GM12878 (cell line): ENCODE results near the gene BORCS6. TPM values are rescaled to one million over a fixed set of nuclear protein-coding genes. Genes with fewer than 3 reads are reported as not detected.

Experiments
- ASH2L ChIP-seq: fragments of 300-600, 200-600 bp; sonication (generic); IDR thresholded peaks from 2 replicates; pipeline ENCODE4 v1.6.1; 2017; ENCODE audit warnings: low read depth, mild to moderate bottlenecking, borderline replicate concordance
- BACH1 ChIP-seq: fragments of 450-650 bp; IDR thresholded peaks from 2 replicates; pipeline ENCODE4 v1.6.1; 2017; ENCODE audit warnings: mild to moderate bottlenecking, borderline replicate concordance
- BCL11A ChIP-seq: IDR thresholded peaks from 2 replicates; pipeline ENCODE4 v1.6.1; 2011; ENCODE audit warnings: low read depth, low read length
- CBFB ChIP-seq: IDR thresholded peaks from 2 replicates; pipeline ENCODE4 v1.6.1; 2016; ENCODE audit warnings: antibody characterized with exemption, low read depth
- CREB1 ChIP-seq: IDR thresholded peaks from 2 replicates; pipeline ENCODE4 v1.6.1; 2012; ENCODE audit warnings: low read depth, mild to moderate bottlenecking, inconsistent platforms
- ETV6 ChIP-seq, 2 experiments: fragments of 450-650 bp in 1 of 2; IDR thresholded peaks in 1 of 2; conservative IDR thresholded peaks in 1 of 2; 2 replicates each; pipeline ENCODE4 v1.6.1; 2014; ENCODE audit warnings: antibody characterized with exemption in 1 of 2, borderline replicate concordance in 1 of 2, low read depth in 1 of 2, mild to moderate bottlenecking in 1 of 2, moderate library complexity in 1 of 2
- KAT2A ChIP-seq: conservative IDR thresholded peaks from 2 replicates; pipeline ENCODE4 v1.6.1; 2011; ENCODE audit warnings: low read depth, low read length; ENCODE audit not compliant: control insufficient read depth
- KLF5 ChIP-seq: fragments of 450-650 bp; IDR thresholded peaks from 2 replicates; pipeline ENCODE4 v1.6.1; 2014; ENCODE audit warnings: mild to moderate bottlenecking; ENCODE audit not compliant: partially characterized antibody
- MEF2B ChIP-seq: fragments of 450-650 bp; IDR thresholded peaks from 2 replicates; pipeline ENCODE4 v1.6.1; 2018; ENCODE audit warnings: mild to moderate bottlenecking, moderate library complexity; ENCODE audit not compliant: partially characterized antibody, poor library complexity, severe bottlenecking
- MTA2 ChIP-seq: fragments of 450-650 bp; IDR thresholded peaks from 2 replicates; pipeline ENCODE4 v1.6.1; 2016; ENCODE audit warnings: low read depth, mild to moderate bottlenecking, moderate library complexity
- MTA3 ChIP-seq: IDR thresholded peaks from 2 replicates; pipeline ENCODE4 v1.6.1; 2012; ENCODE audit warnings: low read length, inconsistent platforms, borderline replicate concordance
- POLR2A ChIP-seq: IDR thresholded peaks from 2 replicates; pipeline ENCODE4 v1.6.1; 2011; ENCODE audit warnings: low read depth, mild to moderate bottlenecking, low read length
- RELA ChIP-seq: fragments of 450-650 bp; IDR thresholded peaks from 2 replicates; pipeline ENCODE4 v1.8.0; 2014; ENCODE audit warnings: borderline replicate concordance; ENCODE audit not compliant: partially characterized antibody
- SIX5 ChIP-seq: IDR thresholded peaks from 2 replicates; pipeline ENCODE4 v1.6.1; 2011; ENCODE audit warnings: mild to moderate bottlenecking, low read depth, low read length, moderate library complexity; ENCODE audit not compliant: severe bottlenecking
- SMAD1 ChIP-seq: fragments of 450-650 bp; IDR thresholded peaks from 2 replicates; pipeline ENCODE4 v1.6.1; 2018; ENCODE audit warnings: mild to moderate bottlenecking, low read depth; ENCODE audit not compliant: partially characterized antibody
- SPI1 ChIP-seq: IDR thresholded peaks from 2 replicates; pipeline ENCODE4 v1.6.1; 2011; ENCODE audit warnings: low read depth, mild to moderate bottlenecking, low read length, moderate library complexity, borderline replicate concordance; ENCODE audit not compliant: insufficient read depth
- TAF1 ChIP-seq: IDR thresholded peaks from 2 replicates; pipeline ENCODE4 v1.6.1; 2011; ENCODE audit warnings: mild to moderate bottlenecking, low read depth, low read length, borderline replicate concordance
- ZNF384 ChIP-seq: IDR thresholded peaks from 2 replicates; pipeline ENCODE4 v1.6.1; 2012; ENCODE audit warnings: low read depth, mild to moderate bottlenecking, low read length, improper control_type of control experiment, borderline replicate concordance
- ZNF622 ChIP-seq: fragments of 450-650 bp; IDR thresholded peaks from 2 replicates; pipeline ENCODE4 v1.6.1; 2017; ENCODE audit warnings: mild to moderate bottlenecking, inconsistent platforms
- polyA plus RNA-seq, 11 experiments: library from polyadenylated mRNA; depleted of rRNA in 4 of 11; unstranded in 6 of 11; stranded (reverse) in 5 of 11; fragments of >200 nt; fragmentation: Nextera tagmentation in 4 of 11; fragmentation: Illumina TruSeq in 1 of 11; extraction: Ambion mirVana in 4 of 11; extraction: Trizol in 1 of 11; gene quantifications; 1 replicate in 1 of 11; 2 replicates in 10 of 11; pipeline versions ENCODE4 v1.2.1 to v1.2.3, GENCODE V29; 2011 to 2016; ENCODE audit warnings: inconsistent platforms in 2 of 11, missing spikeins in 2 of 11, low read depth in 1 of 11
- total RNA-seq, 4 experiments: library from RNA; depleted of rRNA in 3 of 4; stranded (reverse); fragments of >200 nt in 3 of 4; fragmentation: Illumina TruSeq in 1 of 4; extraction: Trizol in 1 of 4; gene quantifications; 2 replicates each; pipeline versions ENCODE4 v1.2.1 to v1.2.3, GENCODE V29; 2013 to 2021
- TF ChIP-seq, protein P1 (sequence below): IDR thresholded peaks from 2 replicates; pipeline ENCODE4 v1.6.1; 2011; ENCODE audit warnings: borderline replicate concordance, low read depth, mild to moderate bottlenecking, moderate library complexity, mixed read lengths, low read length; ENCODE audit not compliant: insufficient read depth; ENCODE audit errors: extremely low read length
- TF ChIP-seq, protein P2 (sequence below): fragments of 450-650 bp; IDR thresholded peaks from 2 replicates; pipeline ENCODE4 v1.6.1; 2017; ENCODE audit warnings: mild to moderate bottlenecking, moderate library complexity
- TF ChIP-seq, protein P3 (sequence below): fragments of 450-650 bp; formaldehyde crosslinking; IDR thresholded peaks from 2 replicates; pipeline ENCODE4 v1.5.0; 2022; ENCODE audit warnings: mild to moderate bottlenecking, missing genetic modification characterization

The BORCS6 gene
- total and polyA plus RNA-seq, 10 of the 15 experiments (the other 5 are each of a cell fraction or from before 2014, with no cell fraction given): 0.37 to 14.1 (median 6.7) TPM

DNA sequence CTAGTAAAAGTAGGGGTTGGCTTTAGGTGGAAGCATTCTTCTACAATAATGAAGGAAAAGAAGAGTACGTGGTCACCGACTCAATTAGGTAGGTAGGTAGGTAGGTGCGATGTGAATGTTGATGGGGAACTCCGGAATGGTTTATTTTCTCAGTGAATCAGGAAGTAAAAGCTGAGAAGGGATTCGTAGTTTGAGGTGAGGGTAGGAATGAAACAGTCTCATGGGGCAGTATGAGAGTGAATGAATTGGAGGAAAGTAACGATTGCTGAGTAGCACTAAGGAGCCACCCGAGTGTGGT is 51.7 kb downstream of the BORCS6 start (continued):
- TF ChIP-seq BACH1: 0 out of 2 replicates have a peak, but pooled peaks have one; percentile 9
- no peak for TF ChIP-seq ZNF622
- no peak for TF ChIP-seq ASH2L
- TF ChIP-seq MEF2B: peak; percentile 78
- TF ChIP-seq CREB1: no peak
- 0 out of 2 replicates have a peak, but pooled peaks have one; percentile 21 for TF ChIP-seq MTA3
- TF ChIP-seq, protein P1, sequence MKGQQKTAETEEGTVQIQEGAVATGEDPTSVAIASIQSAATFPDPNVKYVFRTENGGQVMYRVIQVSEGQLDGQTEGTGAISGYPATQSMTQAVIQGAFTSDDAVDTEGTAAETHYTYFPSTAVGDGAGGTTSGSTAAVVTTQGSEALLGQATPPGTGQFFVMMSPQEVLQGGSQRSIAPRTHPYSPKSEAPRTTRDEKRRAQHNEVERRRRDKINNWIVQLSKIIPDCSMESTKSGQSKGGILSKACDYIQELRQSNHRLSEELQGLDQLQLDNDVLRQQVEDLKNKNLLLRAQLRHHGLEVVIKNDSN: no peak
- TF ChIP-seq SPI1: no peak
- TF ChIP-seq ETV6 (conservative IDR thresholded peaks at IDR 0.05 in 1 of 2, IDR thresholded peaks at IDR 0.05 in 1 of 2; ENCODE audit: borderline replicate concordance in 1 of 2, low read depth in 1 of 2): no peak
- TF ChIP-seq ZNF384: no peak
- TF ChIP-seq SIX5: no peak
- TF ChIP-seq SMAD1: peak; percentile 60
- peak; percentile 78 for TF ChIP-seq MTA2
- TF ChIP-seq KAT2A: no peak
- no peak for TF ChIP-seq POLR2A
- TF ChIP-seq, protein P2, sequence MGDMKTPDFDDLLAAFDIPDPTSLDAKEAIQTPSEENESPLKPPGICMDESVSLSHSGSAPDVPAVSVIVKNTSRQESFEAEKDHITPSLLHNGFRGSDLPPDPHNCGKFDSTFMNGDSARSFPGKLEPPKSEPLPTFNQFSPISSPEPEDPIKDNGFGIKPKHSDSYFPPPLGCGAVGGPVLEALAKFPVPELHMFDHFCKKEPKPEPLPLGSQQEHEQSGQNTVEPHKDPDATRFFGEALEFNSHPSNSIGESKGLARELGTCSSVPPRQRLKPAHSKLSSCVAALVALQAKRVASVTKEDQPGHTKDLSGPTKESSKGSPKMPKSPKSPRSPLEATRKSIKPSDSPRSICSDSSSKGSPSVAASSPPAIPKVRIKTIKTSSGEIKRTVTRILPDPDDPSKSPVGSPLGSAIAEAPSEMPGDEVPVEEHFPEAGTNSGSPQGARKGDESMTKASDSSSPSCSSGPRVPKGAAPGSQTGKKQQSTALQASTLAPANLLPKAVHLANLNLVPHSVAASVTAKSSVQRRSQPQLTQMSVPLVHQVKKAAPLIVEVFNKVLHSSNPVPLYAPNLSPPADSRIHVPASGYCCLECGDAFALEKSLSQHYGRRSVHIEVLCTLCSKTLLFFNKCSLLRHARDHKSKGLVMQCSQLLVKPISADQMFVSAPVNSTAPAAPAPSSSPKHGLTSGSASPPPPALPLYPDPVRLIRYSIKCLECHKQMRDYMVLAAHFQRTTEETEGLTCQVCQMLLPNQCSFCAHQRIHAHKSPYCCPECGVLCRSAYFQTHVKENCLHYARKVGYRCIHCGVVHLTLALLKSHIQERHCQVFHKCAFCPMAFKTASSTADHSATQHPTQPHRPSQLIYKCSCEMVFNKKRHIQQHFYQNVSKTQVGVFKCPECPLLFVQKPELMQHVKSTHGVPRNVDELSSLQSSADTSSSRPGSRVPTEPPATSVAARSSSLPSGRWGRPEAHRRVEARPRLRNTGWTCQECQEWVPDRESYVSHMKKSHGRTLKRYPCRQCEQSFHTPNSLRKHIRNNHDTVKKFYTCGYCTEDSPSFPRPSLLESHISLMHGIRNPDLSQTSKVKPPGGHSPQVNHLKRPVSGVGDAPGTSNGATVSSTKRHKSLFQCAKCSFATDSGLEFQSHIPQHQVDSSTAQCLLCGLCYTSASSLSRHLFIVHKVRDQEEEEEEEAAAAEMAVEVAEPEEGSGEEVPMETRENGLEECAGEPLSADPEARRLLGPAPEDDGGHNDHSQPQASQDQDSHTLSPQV: no peak
- no peak for TF ChIP-seq RELA
- no peak for TF ChIP-seq KLF5
- TF ChIP-seq, protein P3, sequence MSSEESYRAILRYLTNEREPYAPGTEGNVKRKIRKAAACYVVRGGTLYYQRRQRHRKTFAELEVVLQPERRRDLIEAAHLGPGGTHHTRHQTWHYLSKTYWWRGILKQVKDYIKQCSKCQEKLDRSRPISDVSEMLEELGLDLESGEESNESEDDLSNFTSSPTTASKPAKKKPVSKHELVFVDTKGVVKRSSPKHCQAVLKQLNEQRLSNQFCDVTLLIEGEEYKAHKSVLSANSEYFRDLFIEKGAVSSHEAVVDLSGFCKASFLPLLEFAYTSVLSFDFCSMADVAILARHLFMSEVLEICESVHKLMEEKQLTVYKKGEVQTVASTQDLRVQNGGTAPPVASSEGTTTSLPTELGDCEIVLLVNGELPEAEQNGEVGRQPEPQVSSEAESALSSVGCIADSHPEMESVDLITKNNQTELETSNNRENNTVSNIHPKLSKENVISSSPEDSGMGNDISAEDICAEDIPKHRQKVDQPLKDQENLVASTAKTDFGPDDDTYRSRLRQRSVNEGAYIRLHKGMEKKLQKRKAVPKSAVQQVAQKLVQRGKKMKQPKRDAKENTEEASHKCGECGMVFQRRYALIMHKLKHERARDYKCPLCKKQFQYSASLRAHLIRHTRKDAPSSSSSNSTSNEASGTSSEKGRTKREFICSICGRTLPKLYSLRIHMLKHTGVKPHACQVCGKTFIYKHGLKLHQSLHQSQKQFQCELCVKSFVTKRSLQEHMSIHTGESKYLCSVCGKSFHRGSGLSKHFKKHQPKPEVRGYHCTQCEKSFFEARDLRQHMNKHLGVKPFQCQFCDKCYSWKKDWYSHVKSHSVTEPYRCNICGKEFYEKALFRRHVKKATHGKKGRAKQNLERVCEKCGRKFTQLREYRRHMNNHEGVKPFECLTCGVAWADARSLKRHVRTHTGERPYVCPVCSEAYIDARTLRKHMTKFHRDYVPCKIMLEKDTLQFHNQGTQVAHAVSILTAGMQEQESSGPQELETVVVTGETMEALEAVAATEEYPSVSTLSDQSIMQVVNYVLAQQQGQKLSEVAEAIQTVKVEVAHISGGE (CRISPR knock-in tag): no peak
- 0 out of 2 replicates have a peak, but pooled peaks have one; percentile 3 for TF ChIP-seq TAF1
- TF ChIP-seq BCL11A: no peak
- no peak for TF ChIP-seq CBFB
